Nephron (organoid): Measurements from ENCODE around the gene FAM216A.
"Not testable (repeated sequence)": the region's sequence is repeated elsewhere in the genome, so short reads cannot be mapped to it uniquely, and the experiment has no call there.

Experiments used
- H3K27ac Mint-ChIP-seq, 3 experiments: 2 replicates each; pipeline ENCODE4 v1.8.0; 2020; ENCODE audit warnings: mixed read lengths in 3 of 3, mild to moderate bottlenecking in 2 of 3, moderate library complexity in 1 of 3
- H3K27me3 Mint-ChIP-seq: 2 replicates; pipeline ENCODE4 v1.8.0; 2021; ENCODE audit warnings: low read depth, mild to moderate bottlenecking, moderate library complexity, mixed read lengths
- H3K36me3 Mint-ChIP-seq: 2 replicates; pipeline ENCODE4 v1.8.0; 2020; ENCODE audit warnings: low read depth, mixed read lengths
- H3K4me1 Mint-ChIP-seq: 2 replicates; pipeline ENCODE4 v1.8.0; 2020; ENCODE audit warnings: mixed read lengths
- H3K4me3 Mint-ChIP-seq, 3 experiments: 2 replicates each; pipeline ENCODE4 v1.8.0; 2020; ENCODE audit warnings: mild to moderate bottlenecking in 3 of 3, mixed read lengths in 3 of 3, moderate library complexity in 2 of 3
- H3K9me3 Mint-ChIP-seq: 2 replicates; pipeline ENCODE4 v1.8.0; 2020; ENCODE audit warnings: mixed read lengths
- TF ChIP-seq, protein P1 (sequence below), 3 experiments: fragments of 200-600 bp; sonication (generic); IDR thresholded peaks; one replicate each; pipeline ENCODE4 v1.5.0; 2021; ENCODE audit warnings: antibody characterized with exemption in 3 of 3; ENCODE audit not compliant: unreplicated experiment in 3 of 3

The FAM216A gene

GRCh38 chr12:110453569-110454296 is 14.9 kb upstream of the FAM216A start:
- H3K36me3 Mint-ChIP-seq, result peaks cover 23% of the 10 kb centered on the region
- TF ChIP-seq, protein P1, sequence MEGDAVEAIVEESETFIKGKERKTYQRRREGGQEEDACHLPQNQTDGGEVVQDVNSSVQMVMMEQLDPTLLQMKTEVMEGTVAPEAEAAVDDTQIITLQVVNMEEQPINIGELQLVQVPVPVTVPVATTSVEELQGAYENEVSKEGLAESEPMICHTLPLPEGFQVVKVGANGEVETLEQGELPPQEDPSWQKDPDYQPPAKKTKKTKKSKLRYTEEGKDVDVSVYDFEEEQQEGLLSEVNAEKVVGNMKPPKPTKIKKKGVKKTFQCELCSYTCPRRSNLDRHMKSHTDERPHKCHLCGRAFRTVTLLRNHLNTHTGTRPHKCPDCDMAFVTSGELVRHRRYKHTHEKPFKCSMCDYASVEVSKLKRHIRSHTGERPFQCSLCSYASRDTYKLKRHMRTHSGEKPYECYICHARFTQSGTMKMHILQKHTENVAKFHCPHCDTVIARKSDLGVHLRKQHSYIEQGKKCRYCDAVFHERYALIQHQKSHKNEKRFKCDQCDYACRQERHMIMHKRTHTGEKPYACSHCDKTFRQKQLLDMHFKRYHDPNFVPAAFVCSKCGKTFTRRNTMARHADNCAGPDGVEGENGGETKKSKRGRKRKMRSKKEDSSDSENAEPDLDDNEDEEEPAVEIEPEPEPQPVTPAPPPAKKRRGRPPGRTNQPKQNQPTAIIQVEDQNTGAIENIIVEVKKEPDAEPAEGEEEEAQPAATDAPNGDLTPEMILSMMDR (IDR thresholded peaks at IDR 0.05; ENCODE audit: unreplicated experiment in 3 of 3), result no peak

GRCh38 chr12:110458756-110459155 is 9.9 kb upstream of the FAM216A start:
- H3K27ac Mint-ChIP-seq, result no peak overlapping the region
- H3K9me3 Mint-ChIP-seq, result no peaks in the 10 kb centered on the region
- TF ChIP-seq, protein P1 (IDR thresholded peaks at IDR 0.05; ENCODE audit: unreplicated experiment in 3 of 3), result no peak
- no peaks in the 10 kb centered on the region for H3K27me3 Mint-ChIP-seq
- no peak overlapping the region for H3K4me3 Mint-ChIP-seq
- H3K36me3 Mint-ChIP-seq, result peaks cover 41% of the 10 kb centered on the region
- H3K4me1 Mint-ChIP-seq, result no peaks in the 10 kb centered on the region

More at GRCh38 chr12:110453569-110454296, 14.9 kb upstream of the FAM216A start:
- Mint-ChIP-seq H3K27me3 (no peaks in the 10 kb centered on the region), H3K9me3 (no peaks in the 10 kb centered on the region), H3K4me1 (peaks cover 12% of the 10 kb centered on the region), H3K4me3 (no peak overlapping the region), H3K27ac (no peak overlapping the region)

- not testable (repeated sequence) for H3K4me1 Mint-ChIP-seq, H3K27me3 Mint-ChIP-seq, H3K9me3 Mint-ChIP-seq, H3K27ac Mint-ChIP-seq, H3K4me3 Mint-ChIP-seq
- peaks cover 40% of the 10 kb centered on the region for H3K36me3 Mint-ChIP-seq
Observed at GRCh38 chr12:110461189-110461588, 7.5 kb upstream of the FAM216A start.

- Mint-ChIP-seq H3K9me3 (no peaks in the 10 kb centered on the region), H3K36me3 (peaks cover 27% of the 10 kb centered on the region), H3K4me3 (peak overlapping the region in 2 of 3 experiments; percentile 56 to 70), H3K4me1 (peaks cover 15% of the 10 kb centered on the region), H3K27me3 (no peaks in the 10 kb centered on the region), H3K27ac (no peak overlapping the region)
- TF ChIP-seq, protein P1 (IDR thresholded peaks at IDR 0.05; ENCODE audit: unreplicated experiment in 3 of 3), result no peak
Observed at GRCh38 chr12:110465024-110465423, 3.6 kb upstream of the FAM216A start.

GRCh38 chr12:110465765-110466164 is 2.9 kb upstream of the FAM216A start:
- Mint-ChIP-seq H3K4me1 (peaks cover 15% of the 10 kb centered on the region), H3K36me3 (peaks cover 21% of the 10 kb centered on the region), H3K4me3 (peak overlapping the region in 2 of 3 experiments; percentile 56 to 70)
- not testable (repeated sequence) for H3K27me3 Mint-ChIP-seq, H3K27ac Mint-ChIP-seq, H3K9me3 Mint-ChIP-seq

- Mint-ChIP-seq H3K27ac (no peak overlapping the region), H3K4me3 (peak overlapping the region; percentile 60 to 98 (median 97)), H3K36me3 (peaks cover 11% of the 10 kb centered on the region), H3K27me3 (no peaks in the 10 kb centered on the region), H3K4me1 (peaks cover 15% of the 10 kb centered on the region), H3K9me3 (no peaks in the 10 kb centered on the region)
- TF ChIP-seq, protein P1 (IDR thresholded peaks at IDR 0.05; ENCODE audit: unreplicated experiment in 3 of 3), result no peak
Observed at GRCh38 chr12:110466791-110467190, 1.9 kb upstream of the FAM216A start.

- H3K4me1 Mint-ChIP-seq, result peaks cover 15% of the 10 kb centered on the region
- peak overlapping the region; percentile 84 to 95 (median 92) for H3K27ac Mint-ChIP-seq
- peaks cover 6% of the 10 kb centered on the region for H3K36me3 Mint-ChIP-seq
- TF ChIP-seq, protein P1 (IDR thresholded peaks at IDR 0.05; ENCODE audit: unreplicated experiment in 3 of 3), result no peak
- H3K9me3 Mint-ChIP-seq, result no peaks in the 10 kb centered on the region
- H3K4me3 Mint-ChIP-seq, result peak overlapping the region; percentile 97 to 98 (median 98)
- H3K27me3 Mint-ChIP-seq, result no peaks in the 10 kb centered on the region
Observed at GRCh38 chr12:110467847-110468213, 815 bp upstream of the FAM216A start.
